Spleen (tissue), 7 donors: ENCODE measurements around the gene CHD6.

Source experiments
- CTCF ChIP-seq, 11 experiments: fragments of 200-600 bp in 7 of 11; fragments of 450-650 bp in 4 of 11; sonication (generic) in 4 of 11; IDR thresholded peaks in 8 of 11; conservative IDR thresholded peaks in 3 of 11; 1 replicate in 7 of 11; 2 replicates in 4 of 11; pipeline versions ENCODE4 v1.4.0 to v1.8.0; 2016 to 2021; ENCODE audit warnings: antibody characterized with exemption in 11 of 11, inconsistent platforms in 4 of 11, mild to moderate bottlenecking in 1 of 11
- POLR2A ChIP-seq, 3 donors: fragments of 450-650 bp; IDR thresholded peaks; one replicate each; pipeline ENCODE4 v1.5.1; 2017; ENCODE audit warnings: antibody characterized with exemption in 3 of 3, mild to moderate bottlenecking in 1 of 3
- POLR2AphosphoS5 ChIP-seq, 3 donors: sonication (generic); formaldehyde crosslinking; IDR thresholded peaks; one replicate each; pipeline ENCODE4 v1.5.1; 2017; ENCODE audit warnings: antibody characterized with exemption in 3 of 3
- donor health status: DM: no; HTN: no; CAD: no; lungs with moderate emphysema.
- donor health status: DM: no; HTN: no; CAD: no.
- donor health status: DM: no; HTN: no; CAD: no.

- TF ChIP-seq POLR2AphosphoS5 (IDR thresholded peaks at IDR 0.05) (no peak), CTCF (IDR thresholded peaks at IDR 0.05 in 8 of 11, conservative IDR thresholded peaks at IDR 0.05 in 3 of 11) (no peak), POLR2A (IDR thresholded peaks at IDR 0.05) (no peak)
Measured at GRCh38 chr20:41559658-41560057, 58.5 kb downstream of the CHD6 start.
